ENCODE data around the gene MAP3K9.
"Not testable (repeated sequence)": the region's sequence is repeated elsewhere in the genome, so short reads cannot be mapped to it uniquely, and the experiment has no call there.

The MAP3K9 gene

GRCh38 chr14:70856851-70857495, 47.7 kb upstream of the MAP3K9 start:
- Histone ChIP-seq H3K4me1 (ENCODE audit: low read length) (no peaks in the 10 kb centered on the region), H3K4me2 (ENCODE audit: low read depth, low read length) (no peak overlapping the region), H4K20me1 (ENCODE audit: insufficient read depth, low read length) (no peaks in the 10 kb centered on the region), H3K9me2 (replicated peaks; ENCODE audit: insufficient read depth, low read length) (no peaks in the 10 kb centered on the region), H3K4me3 (ENCODE audit: low read length) (no peak overlapping the region), H3K27ac (ENCODE audit: low read length) (no peak overlapping the region), H3K9ac (ENCODE audit: low read length) (no peak overlapping the region), H3K27me3 (replicated peaks; ENCODE audit: insufficient read depth, low read length) (no peaks in the 10 kb centered on the region), H3K36me3 (replicated peaks; ENCODE audit: insufficient read depth, low read length) (no peaks in the 10 kb centered on the region), H3K9me3 (replicated peaks; ENCODE audit: insufficient read depth, low read length) (no peaks in the 10 kb centered on the region), H2AFZ (ENCODE audit: low read length) (no peak overlapping the region), H3F3A (ENCODE audit: insufficient read depth, low read length) (no peaks in the 10 kb centered on the region), H3K79me2 (ENCODE audit: low read length) (no peaks in the 10 kb centered on the region)
- TF ChIP-seq EZH2 (optimal IDR thresholded peaks at IDR 0.05; ENCODE audit: low read depth, low read length) (no peak), EZH2phosphoT487 (IDR thresholded peaks at IDR 0.05; ENCODE audit: low read length) (no peak), CTCF (IDR thresholded peaks at IDR 0.05; ENCODE audit: low read length) (no peak)
- no peak for DNase-seq

DNA sequence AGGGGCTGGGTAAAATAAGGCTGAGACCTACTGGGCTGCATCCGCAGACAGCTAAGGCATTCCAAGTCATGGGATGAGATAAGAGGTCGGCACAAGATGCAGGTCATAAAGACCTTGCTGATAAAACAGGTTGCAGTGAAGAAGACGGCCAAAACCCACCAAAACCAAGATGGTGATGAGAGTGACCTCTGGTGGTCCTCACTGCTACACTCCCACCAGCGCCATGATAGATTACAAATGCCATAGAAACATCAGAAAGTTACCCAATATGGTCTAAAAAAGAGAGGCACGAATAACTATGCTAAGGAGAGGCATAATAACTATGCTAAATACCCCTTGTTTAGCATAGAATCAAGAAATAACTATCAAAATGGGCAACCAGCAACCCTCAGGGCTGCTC, 46.2 kb upstream of the MAP3K9 start:
- no peak overlapping the region for H3K4me3 ChIP-seq (ENCODE audit: low read length)
- H3K27ac ChIP-seq (ENCODE audit: low read length), result no peak overlapping the region
- no peak overlapping the region for H3K4me2 ChIP-seq (ENCODE audit: low read depth, low read length)
- no peaks in the 10 kb centered on the region for H3K27me3 ChIP-seq (replicated peaks; ENCODE audit: insufficient read depth, low read length)
- H3K9me2 ChIP-seq (replicated peaks; ENCODE audit: insufficient read depth, low read length), result no peaks in the 10 kb centered on the region
- TF ChIP-seq CTCF (IDR thresholded peaks at IDR 0.05; ENCODE audit: low read length), result no peak
- TF ChIP-seq EZH2 (optimal IDR thresholded peaks at IDR 0.05; ENCODE audit: low read depth, low read length), result no peak
- TF ChIP-seq EZH2phosphoT487 (IDR thresholded peaks at IDR 0.05; ENCODE audit: low read length), result no peak
- H2AFZ ChIP-seq (ENCODE audit: low read length), result no peak overlapping the region
- H3K9me3 ChIP-seq (replicated peaks; ENCODE audit: insufficient read depth, low read length), result no peaks in the 10 kb centered on the region
- no peaks in the 10 kb centered on the region for H3K36me3 ChIP-seq (replicated peaks; ENCODE audit: insufficient read depth, low read length)
- no peaks in the 10 kb centered on the region for H4K20me1 ChIP-seq (ENCODE audit: insufficient read depth, low read length)
- H3F3A ChIP-seq (ENCODE audit: insufficient read depth, low read length), result no peaks in the 10 kb centered on the region
- DNase-seq, result no peak
- H3K4me1 ChIP-seq (ENCODE audit: low read length), result no peaks in the 10 kb centered on the region
- H3K79me2 ChIP-seq (ENCODE audit: low read length), result no peaks in the 10 kb centered on the region
- no peak overlapping the region for H3K9ac ChIP-seq (ENCODE audit: low read length)

GRCh38 chr14:70853658-70854057, 44.3 kb upstream of the MAP3K9 start:
- H3K9me3 ChIP-seq (replicated peaks; ENCODE audit: insufficient read depth, low read length); H3K4me3 ChIP-seq (ENCODE audit: low read length); H2AFZ ChIP-seq (ENCODE audit: low read length); H3K27me3 ChIP-seq (replicated peaks; ENCODE audit: insufficient read depth, low read length); H3K36me3 ChIP-seq (replicated peaks; ENCODE audit: insufficient read depth, low read length); H3F3A ChIP-seq (ENCODE audit: insufficient read depth, low read length); H3K9me2 ChIP-seq (replicated peaks; ENCODE audit: insufficient read depth, low read length); H3K4me1 ChIP-seq (ENCODE audit: low read length); H3K79me2 ChIP-seq (ENCODE audit: low read length); H3K9ac ChIP-seq (ENCODE audit: low read length); H3K4me2 ChIP-seq (ENCODE audit: low read depth, low read length); H3K27ac ChIP-seq (ENCODE audit: low read length); H4K20me1 ChIP-seq (ENCODE audit: insufficient read depth, low read length); DNase-seq: not testable (repeated sequence)

DNA sequence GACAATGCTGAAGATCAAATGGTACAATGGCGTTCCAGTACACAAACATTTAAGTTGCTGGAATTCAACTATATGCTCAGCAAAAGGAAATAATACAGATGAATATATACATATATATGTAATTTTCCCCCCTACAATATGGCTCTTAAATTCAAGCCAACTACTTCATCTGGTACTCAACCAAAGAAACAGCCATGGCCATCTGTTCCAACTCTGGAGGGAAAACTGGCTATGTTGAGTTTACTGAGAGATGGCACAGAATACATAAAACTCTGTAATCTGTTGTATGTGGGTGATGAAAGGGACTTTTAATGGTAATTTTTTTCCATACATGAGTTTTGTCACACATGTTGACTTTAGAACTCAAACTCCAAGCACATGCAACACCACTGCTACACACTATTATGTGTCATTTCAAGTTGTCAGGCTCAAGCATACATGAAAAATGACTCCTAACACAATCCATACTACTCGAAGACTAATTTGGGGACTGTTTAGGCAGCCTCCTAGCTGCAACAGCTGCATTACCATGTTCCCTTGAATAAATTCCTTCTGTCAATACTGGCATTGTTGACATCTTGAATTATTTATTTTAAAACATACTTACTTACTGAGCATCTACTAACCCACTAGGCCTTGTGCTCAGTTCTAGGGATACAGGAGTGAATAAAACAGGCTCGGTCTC, 38.2 kb upstream of the MAP3K9 start:
- Histone ChIP-seq H3K79me2 (ENCODE audit: low read length) (no peaks in the 10 kb centered on the region), H3K9me3 (replicated peaks; ENCODE audit: insufficient read depth, low read length) (no peaks in the 10 kb centered on the region), H2AFZ (ENCODE audit: low read length) (no peak overlapping the region), H3K36me3 (replicated peaks; ENCODE audit: insufficient read depth, low read length) (no peaks in the 10 kb centered on the region), H3K4me1 (ENCODE audit: low read length) (no peaks in the 10 kb centered on the region), H3K9me2 (replicated peaks; ENCODE audit: insufficient read depth, low read length) (no peaks in the 10 kb centered on the region), H3K4me3 (ENCODE audit: low read length) (no peak overlapping the region), H4K20me1 (ENCODE audit: insufficient read depth, low read length) (no peaks in the 10 kb centered on the region), H3K27ac (ENCODE audit: low read length) (no peak overlapping the region), H3K9ac (ENCODE audit: low read length) (no peak overlapping the region), H3F3A (ENCODE audit: insufficient read depth, low read length) (no peaks in the 10 kb centered on the region), H3K4me2 (ENCODE audit: low read depth, low read length) (no peak overlapping the region), H3K27me3 (replicated peaks; ENCODE audit: insufficient read depth, low read length) (no peaks in the 10 kb centered on the region)
- DNase-seq, result no peak
- no peak for TF ChIP-seq CTCF (IDR thresholded peaks at IDR 0.05; ENCODE audit: low read length)
- no peak for TF ChIP-seq EZH2phosphoT487 (IDR thresholded peaks at IDR 0.05; ENCODE audit: low read length)
- no peak for TF ChIP-seq EZH2 (optimal IDR thresholded peaks at IDR 0.05; ENCODE audit: low read depth, low read length)
